K562 (cell line): ENCODE measurements around the gene GMEB2. TPM values are rescaled to one million over a fixed set of nuclear protein-coding genes. Genes with fewer than 3 reads are reported as not detected.

Source experiments
- ATF6 ChIP-seq: sonication (generic); formaldehyde crosslinking; IDR thresholded peaks from 2 replicates; pipeline ENCODE4 v1.4.0; 2020; ENCODE audit warnings: mild to moderate bottlenecking, missing genetic modification reagents
- CSDE1 ChIP-seq, 2 experiments: fragments of 450-650 bp; IDR thresholded peaks; 2 replicates each; pipeline ENCODE4 v1.6.1; 2016; ENCODE audit warnings: mild to moderate bottlenecking in 1 of 2
- HDAC8 ChIP-seq: fragments of 450-650 bp; IDR thresholded peaks from 2 replicates; pipeline ENCODE4 v1.6.1; 2016; ENCODE audit warnings: mild to moderate bottlenecking, missing genetic modification characterization, moderate library complexity, missing compliant biosample characterization
- ID3 ChIP-seq, 2 experiments: fragments of 250-450 bp in 1 of 2; fragments of 450-650 bp in 1 of 2; sonication (Bioruptor Pico) in 1 of 2; IDR thresholded peaks; 2 replicates each; pipeline versions ENCODE4 v1.6.1 to v1.8.0; 2016 to 2021; ENCODE audit warnings: mild to moderate bottlenecking in 2 of 2, moderate library complexity in 2 of 2, missing compliant biosample characterization in 1 of 2, missing genetic modification characterization in 1 of 2
- KHSRP ChIP-seq: fragments of 450-650 bp; IDR thresholded peaks from 2 replicates; pipeline ENCODE4 v1.6.1; 2017
- LARP7 ChIP-seq: fragments of 450-650 bp; IDR thresholded peaks from 2 replicates; pipeline ENCODE4 v1.6.1; 2016
- NCOA2 ChIP-seq, 2 experiments: fragments of 450-650 bp; IDR thresholded peaks; 2 replicates each; pipeline ENCODE4 v1.6.1; 2018; ENCODE audit warnings: mild to moderate bottlenecking in 2 of 2, moderate library complexity in 1 of 2; ENCODE audit not compliant: partially characterized antibody in 2 of 2
- NFXL1 ChIP-seq: fragments of 450-650 bp; formaldehyde crosslinking; IDR thresholded peaks from 2 replicates; pipeline ENCODE4 v1.4.0; 2021; ENCODE audit warnings: mild to moderate bottlenecking
- PCBP2 ChIP-seq: fragments of 200-400 bp; formaldehyde crosslinking; IDR thresholded peaks from 2 replicates; pipeline ENCODE4 v1.6.1; 2018; ENCODE audit warnings: low read length, low read depth, mild to moderate bottlenecking, moderate library complexity; ENCODE audit not compliant: poor library complexity, severe bottlenecking
- POLR2AphosphoS5 ChIP-seq: IDR thresholded peaks from 2 replicates; pipeline ENCODE4 v1.6.1; 2011; ENCODE audit warnings: mild to moderate bottlenecking, low read depth, low read length, moderate library complexity; ENCODE audit not compliant: control insufficient read depth, insufficient read depth
- PYGO2 ChIP-seq: fragments of 450-650 bp; IDR thresholded peaks from 2 replicates; pipeline ENCODE4 v1.6.1; 2016; ENCODE audit warnings: mild to moderate bottlenecking, missing genetic modification characterization, moderate library complexity, missing compliant biosample characterization
- RAD21 ChIP-seq, 2 experiments: fragments of 250-450 bp in 1 of 2; fragments of 450-650 bp in 1 of 2; sonication (Bioruptor Pico) in 1 of 2; formaldehyde crosslinking in 1 of 2; IDR thresholded peaks in 1 of 2; conservative IDR thresholded peaks in 1 of 2; 2 replicates each; pipeline versions ENCODE4 v1.4.0 to v1.8.0; 2020 to 2022; ENCODE audit warnings: mild to moderate bottlenecking in 2 of 2, moderate library complexity in 1 of 2
- SIRT6 ChIP-seq: IDR thresholded peaks from one replicate; pipeline ENCODE4 v1.6.1; 2012; ENCODE audit warnings: low read depth, mild to moderate bottlenecking, control low read depth, inconsistent platforms, low read length, moderate library complexity
- SMC3 ChIP-seq: conservative IDR thresholded peaks from 2 replicates; pipeline ENCODE4 v1.6.1; 2011; ENCODE audit warnings: low read depth, low read length, improper control_type of control experiment; ENCODE audit not compliant: insufficient read depth
- SP1 ChIP-seq: sonication (generic); formaldehyde crosslinking; IDR thresholded peaks from 2 replicates; pipeline ENCODE4 v1.8.1; 2022; ENCODE audit warnings: mild to moderate bottlenecking, missing genetic modification reagents
- TCF3 ChIP-seq: sonication (generic); formaldehyde crosslinking; IDR thresholded peaks from 2 replicates; pipeline ENCODE4 v1.4.0; 2020; ENCODE audit warnings: mild to moderate bottlenecking, missing genetic modification reagents
- TCF7L2 ChIP-seq: fragments of 150-350 bp; IDR thresholded peaks from 2 replicates; pipeline ENCODE4 v1.6.1; 2016; ENCODE audit warnings: low read depth, mild to moderate bottlenecking, low read length, moderate library complexity
- THAP7 ChIP-seq: fragments of 250-450 bp; sonication (Bioruptor Pico); IDR thresholded peaks from 2 replicates; pipeline ENCODE4 v1.5.0; 2021
- ZEB2 ChIP-seq: fragments of 450-650 bp; IDR thresholded peaks from 2 replicates; pipeline ENCODE4 v1.6.1; 2016
- ZNF445 ChIP-seq: fragments of 250-450 bp; sonication (Bioruptor Pico); IDR thresholded peaks from 2 replicates; pipeline ENCODE4 v1.4.0; 2020; ENCODE audit warnings: low read depth, mild to moderate bottlenecking, moderate library complexity
- ZSCAN32 ChIP-seq: fragments of 450-650 bp; formaldehyde crosslinking; IDR thresholded peaks from 2 replicates; pipeline ENCODE4 v1.4.0; 2020; ENCODE audit warnings: mild to moderate bottlenecking, moderate library complexity
- polyA plus RNA-seq, 8 experiments: library from polyadenylated mRNA; depleted of rRNA in 4 of 8; stranded (reverse) in 5 of 8; unstranded in 3 of 8; fragments of >200 nt; fragmentation: Nextera tagmentation in 2 of 8; fragmentation: Illumina TruSeq in 1 of 8; extraction: Ambion mirVana in 2 of 8; extraction: Trizol in 1 of 8; gene quantifications; 2 replicates each; pipeline versions ENCODE4 v1.2.1 to v1.2.3, GENCODE V29; 2011 to 2014; ENCODE audit warnings: inconsistent platforms in 1 of 8, missing spikeins in 1 of 8
- total RNA-seq, 7 experiments: library from RNA; depleted of rRNA in 6 of 7; stranded (reverse); fragments of >200 nt in 6 of 7; fragmentation: Illumina TruSeq in 2 of 7; extraction: Trizol in 2 of 7; gene quantifications; 2 replicates each; pipeline versions ENCODE4 v1.2.1 to v1.2.3, GENCODE V29; 2011 to 2021; ENCODE audit warnings: low replicate concordance in 1 of 7
- TF ChIP-seq, protein P1 (sequence below): fragments of 250-450 bp; sonication (Bioruptor Pico); IDR thresholded peaks from 2 replicates; pipeline ENCODE4 v1.4.0; 2020; ENCODE audit warnings: mild to moderate bottlenecking, moderate library complexity

Gene GMEB2
- total and polyA plus RNA-seq, 9 of the 15 experiments (the other 6 are each of a cell fraction or from before 2014, with no cell fraction given), result 0.03 to 13.9 (median 6.3) TPM

DNA sequence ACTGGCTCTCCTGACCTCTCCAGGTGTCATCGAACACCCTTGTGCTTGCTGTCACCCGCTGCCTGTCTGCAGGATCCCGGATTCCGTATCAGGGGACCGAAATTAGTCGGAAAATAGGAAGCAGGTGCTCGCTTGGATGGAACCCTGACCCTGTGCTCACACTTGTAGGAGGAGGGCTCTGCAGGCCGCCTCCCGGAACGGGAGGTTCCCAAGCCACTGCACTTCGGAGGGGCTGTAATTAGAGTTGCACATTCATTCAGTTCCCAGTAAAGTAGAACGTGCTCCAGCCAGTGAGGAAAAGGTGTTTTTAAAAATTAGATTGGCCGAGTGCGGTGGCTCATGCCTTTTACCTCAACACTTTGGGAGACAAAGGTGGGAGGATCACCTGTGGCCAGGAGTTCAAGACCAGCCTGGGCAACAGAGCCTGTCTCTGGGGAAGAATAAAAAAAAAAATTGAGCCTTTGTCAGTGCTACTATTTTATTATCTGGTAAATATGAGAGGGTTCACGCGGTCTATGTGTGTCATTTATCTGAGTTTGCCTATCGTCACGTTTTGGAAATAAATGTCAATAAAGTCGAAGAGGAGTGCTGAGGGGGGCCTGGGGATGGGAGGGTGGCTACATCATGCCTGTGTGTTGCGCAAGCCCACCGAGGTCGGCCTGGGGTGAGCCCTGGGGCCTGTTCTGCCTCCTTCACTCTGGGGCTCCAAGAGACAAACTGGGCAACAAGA is 1.5 kb upstream of the GMEB2 start (continued):
- TF ChIP-seq SMC3 (no peak), RAD21 (CRISPR knock-in tag; conservative IDR thresholded peaks at IDR 0.05 in 1 of 2, IDR thresholded peaks at IDR 0.05 in 1 of 2) (peak in 1 of 2 experiments; percentile 9; a peak in 1 of 4 replicates), SP1 (CRISPR knock-in tag) (peak; percentile 90), ID3 (CRISPR knock-in tag; IDR thresholded peaks at IDR 0.05) (no peak), ID3 (tag; IDR thresholded peaks at IDR 0.05) (peak; percentile 65; the same call in 1 of the 2 replicates), KHSRP (no peak), ZEB2 (peak; percentile 97), NFXL1 (CRISPR knock-in tag) (no peak), NCOA2 (IDR thresholded peaks at IDR 0.05; ENCODE audit: partially characterized antibody in 2 of 2) (no peak), LARP7 (no peak), ZSCAN32 (CRISPR knock-in tag) (peak; percentile 11; the same call in 1 of the 2 replicates), PCBP2 (no peak), POLR2AphosphoS5 (peak; percentile 70), SIRT6 (no peak), THAP7 (no peak), CSDE1 (IDR thresholded peaks at IDR 0.05) (no peak), TCF7L2 (no peak), TCF3 (CRISPR knock-in tag) (peak; percentile 21), PYGO2 (tag) (no peak), HDAC8 (tag) (peak; percentile 50; the same call in 1 of the 2 replicates), ZNF445 (CRISPR knock-in tag) (no peak), ATF6 (0 out of 2 replicates have a peak, but pooled peaks have one; percentile 48)
- TF ChIP-seq, protein P1, sequence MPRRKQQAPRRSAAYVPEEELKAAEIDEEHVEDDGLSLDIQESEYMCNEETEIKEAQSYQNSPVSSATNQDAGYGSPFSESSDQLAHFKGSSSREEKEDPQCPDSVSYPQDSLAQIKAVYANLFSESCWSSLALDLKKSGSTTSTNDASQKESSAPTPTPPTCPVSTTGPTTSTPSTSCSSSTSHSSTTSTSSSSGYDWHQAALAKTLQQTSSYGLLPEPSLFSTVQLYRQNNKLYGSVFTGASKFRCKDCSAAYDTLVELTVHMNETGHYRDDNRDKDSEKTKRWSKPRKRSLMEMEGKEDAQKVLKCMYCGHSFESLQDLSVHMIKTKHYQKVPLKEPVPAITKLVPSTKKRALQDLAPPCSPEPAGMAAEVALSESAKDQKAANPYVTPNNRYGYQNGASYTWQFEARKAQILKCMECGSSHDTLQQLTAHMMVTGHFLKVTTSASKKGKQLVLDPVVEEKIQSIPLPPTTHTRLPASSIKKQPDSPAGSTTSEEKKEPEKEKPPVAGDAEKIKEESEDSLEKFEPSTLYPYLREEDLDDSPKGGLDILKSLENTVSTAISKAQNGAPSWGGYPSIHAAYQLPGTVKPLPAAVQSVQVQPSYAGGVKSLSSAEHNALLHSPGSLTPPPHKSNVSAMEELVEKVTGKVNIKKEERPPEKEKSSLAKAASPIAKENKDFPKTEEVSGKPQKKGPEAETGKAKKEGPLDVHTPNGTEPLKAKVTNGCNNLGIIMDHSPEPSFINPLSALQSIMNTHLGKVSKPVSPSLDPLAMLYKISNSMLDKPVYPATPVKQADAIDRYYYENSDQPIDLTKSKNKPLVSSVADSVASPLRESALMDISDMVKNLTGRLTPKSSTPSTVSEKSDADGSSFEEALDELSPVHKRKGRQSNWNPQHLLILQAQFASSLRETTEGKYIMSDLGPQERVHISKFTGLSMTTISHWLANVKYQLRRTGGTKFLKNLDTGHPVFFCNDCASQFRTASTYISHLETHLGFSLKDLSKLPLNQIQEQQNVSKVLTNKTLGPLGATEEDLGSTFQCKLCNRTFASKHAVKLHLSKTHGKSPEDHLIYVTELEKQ, result no peak
